ENCODE results near the gene COA6. TPM values are rescaled to one million over a fixed set of nuclear protein-coding genes. Genes with fewer than 3 reads are reported as not detected.

COA6 gene
- total and polyA plus RNA-seq, 2 experiments from 2014 or later = 67.8 to 82.9 TPM

GRCh38 chr1:234402939-234403338 is 29.7 kb downstream of the COA6 start:
- no peak overlapping the region for H3K4me3 ChIP-seq
- WGBS (ENCODE audit: low lambda C conversion rate, missing lambda C conversion rate) = 83% methylated on average over 3 of the region's 3 CpGs
- H3K27me3 ChIP-seq = no peaks in the 10 kb centered on the region
- no peaks in the 10 kb centered on the region for H3K9me3 ChIP-seq (ENCODE audit: low read depth)
- DNase-seq (ENCODE audit: low spot score) = no peak
- TF ChIP-seq, protein P1, sequence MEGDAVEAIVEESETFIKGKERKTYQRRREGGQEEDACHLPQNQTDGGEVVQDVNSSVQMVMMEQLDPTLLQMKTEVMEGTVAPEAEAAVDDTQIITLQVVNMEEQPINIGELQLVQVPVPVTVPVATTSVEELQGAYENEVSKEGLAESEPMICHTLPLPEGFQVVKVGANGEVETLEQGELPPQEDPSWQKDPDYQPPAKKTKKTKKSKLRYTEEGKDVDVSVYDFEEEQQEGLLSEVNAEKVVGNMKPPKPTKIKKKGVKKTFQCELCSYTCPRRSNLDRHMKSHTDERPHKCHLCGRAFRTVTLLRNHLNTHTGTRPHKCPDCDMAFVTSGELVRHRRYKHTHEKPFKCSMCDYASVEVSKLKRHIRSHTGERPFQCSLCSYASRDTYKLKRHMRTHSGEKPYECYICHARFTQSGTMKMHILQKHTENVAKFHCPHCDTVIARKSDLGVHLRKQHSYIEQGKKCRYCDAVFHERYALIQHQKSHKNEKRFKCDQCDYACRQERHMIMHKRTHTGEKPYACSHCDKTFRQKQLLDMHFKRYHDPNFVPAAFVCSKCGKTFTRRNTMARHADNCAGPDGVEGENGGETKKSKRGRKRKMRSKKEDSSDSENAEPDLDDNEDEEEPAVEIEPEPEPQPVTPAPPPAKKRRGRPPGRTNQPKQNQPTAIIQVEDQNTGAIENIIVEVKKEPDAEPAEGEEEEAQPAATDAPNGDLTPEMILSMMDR (IDR thresholded peaks at IDR 0.05; ENCODE audit: poor library complexity) = no peak
- TF ChIP-seq EZH2phosphoT487 (IDR thresholded peaks at IDR 0.05; ENCODE audit: low read depth, severe bottlenecking, unreplicated experiment) (no peak), EZH2 (IDR thresholded peaks at IDR 0.05; ENCODE audit: borderline replicate concordance) (no peak)
- no peaks in the 10 kb centered on the region for H4K20me1 ChIP-seq (ENCODE audit: insufficient read depth, poor library complexity, severe bottlenecking)
- H2AFZ ChIP-seq = no peak overlapping the region
- no peaks in the 10 kb centered on the region for H3K4me1 ChIP-seq (ENCODE audit: insufficient read depth)
- no peaks in the 10 kb centered on the region for H3K36me3 ChIP-seq (replicated peaks; ENCODE audit: insufficient read depth, low read depth)
- H3K27ac ChIP-seq = no peak overlapping the region
- H3K9me2 ChIP-seq (replicated peaks; ENCODE audit: insufficient read depth) = no peaks in the 10 kb centered on the region
- H3K79me2 ChIP-seq = no peaks in the 10 kb centered on the region
- H3K4me2 ChIP-seq = no peak overlapping the region

GRCh38 chr1:234405676-234406075 is 32.4 kb downstream of the COA6 start:
- Histone ChIP-seq H4K20me1 (ENCODE audit: insufficient read depth, poor library complexity, severe bottlenecking) (no peaks in the 10 kb centered on the region), H3K9me3 (ENCODE audit: low read depth) (no peaks in the 10 kb centered on the region), H3K9me2 (replicated peaks; ENCODE audit: insufficient read depth) (no peaks in the 10 kb centered on the region), H3K27me3 (no peaks in the 10 kb centered on the region), H2AFZ (no peak overlapping the region), H3K4me2 (no peak overlapping the region), H3K79me2 (no peaks in the 10 kb centered on the region), H3K4me3 (no peak overlapping the region), H3K4me1 (ENCODE audit: insufficient read depth) (no peaks in the 10 kb centered on the region), H3K27ac (no peak overlapping the region), H3K36me3 (replicated peaks; ENCODE audit: insufficient read depth, low read depth) (no peaks in the 10 kb centered on the region)
- WGBS (ENCODE audit: low lambda C conversion rate, missing lambda C conversion rate) = 76% methylated on average over 6 of the region's 6 CpGs
- TF ChIP-seq EZH2phosphoT487 (IDR thresholded peaks at IDR 0.05; ENCODE audit: low read depth, severe bottlenecking, unreplicated experiment) (no peak), EZH2 (IDR thresholded peaks at IDR 0.05; ENCODE audit: borderline replicate concordance) (no peak)
- TF ChIP-seq, protein P1 (IDR thresholded peaks at IDR 0.05; ENCODE audit: poor library complexity) = no peak
- no peak for DNase-seq (ENCODE audit: low spot score)

GRCh38 chr1:234406871-234407270 is 33.6 kb downstream of the COA6 start:
- Histone ChIP-seq H3K27me3 (no peaks in the 10 kb centered on the region), H2AFZ (no peak overlapping the region), H3K4me2 (no peak overlapping the region), H3K9me3 (ENCODE audit: low read depth) (no peaks in the 10 kb centered on the region), H3K36me3 (replicated peaks; ENCODE audit: insufficient read depth, low read depth) (no peaks in the 10 kb centered on the region), H3K79me2 (no peaks in the 10 kb centered on the region), H3K27ac (no peak overlapping the region), H3K4me3 (no peak overlapping the region), H4K20me1 (ENCODE audit: insufficient read depth, poor library complexity, severe bottlenecking) (no peaks in the 10 kb centered on the region), H3K4me1 (ENCODE audit: insufficient read depth) (no peaks in the 10 kb centered on the region), H3K9me2 (replicated peaks; ENCODE audit: insufficient read depth) (no peaks in the 10 kb centered on the region)
- TF ChIP-seq, protein P1 (IDR thresholded peaks at IDR 0.05; ENCODE audit: poor library complexity) = no peak
- no peak for TF ChIP-seq EZH2 (IDR thresholded peaks at IDR 0.05; ENCODE audit: borderline replicate concordance)
- TF ChIP-seq EZH2phosphoT487 (IDR thresholded peaks at IDR 0.05; ENCODE audit: low read depth, severe bottlenecking, unreplicated experiment) = no peak
- no peak for DNase-seq (ENCODE audit: low spot score)
- WGBS (ENCODE audit: low lambda C conversion rate, missing lambda C conversion rate) = 86% methylated on average over 4 of the region's 4 CpGs

DNA sequence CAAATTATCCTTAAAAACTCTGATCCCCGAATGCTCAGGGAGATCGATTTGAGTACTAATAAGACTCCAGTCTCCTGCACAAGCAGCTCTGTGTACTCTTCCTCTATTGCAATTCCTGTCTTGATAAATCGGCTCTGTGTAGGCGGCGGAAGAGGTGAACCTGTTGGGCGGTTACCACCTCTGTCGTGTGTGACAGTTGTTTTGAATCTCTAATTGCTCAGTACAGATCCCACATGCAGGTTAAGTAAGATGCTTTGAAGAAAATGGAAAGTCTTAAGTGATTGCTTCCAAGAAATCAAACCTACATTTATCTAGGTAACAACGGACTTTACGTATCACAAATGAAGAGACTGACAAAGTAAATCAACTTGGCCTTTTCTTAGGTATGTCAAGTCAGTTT is 35.5 kb downstream of the COA6 start:
- Histone ChIP-seq H3K4me3 (no peak overlapping the region), H3K4me1 (ENCODE audit: insufficient read depth) (no peaks in the 10 kb centered on the region), H3K27ac (no peak overlapping the region), H3K27me3 (no peaks in the 10 kb centered on the region), H4K20me1 (ENCODE audit: insufficient read depth, poor library complexity, severe bottlenecking) (no peaks in the 10 kb centered on the region), H3K36me3 (replicated peaks; ENCODE audit: insufficient read depth, low read depth) (no peaks in the 10 kb centered on the region), H3K9me2 (replicated peaks; ENCODE audit: insufficient read depth) (no peaks in the 10 kb centered on the region), H2AFZ (no peak overlapping the region), H3K79me2 (no peaks in the 10 kb centered on the region), H3K9me3 (ENCODE audit: low read depth) (no peaks in the 10 kb centered on the region), H3K4me2 (no peak overlapping the region)
- TF ChIP-seq, protein P1 (IDR thresholded peaks at IDR 0.05; ENCODE audit: poor library complexity) = no peak
- no peak for TF ChIP-seq EZH2 (IDR thresholded peaks at IDR 0.05; ENCODE audit: borderline replicate concordance)
- no peak for TF ChIP-seq EZH2phosphoT487 (IDR thresholded peaks at IDR 0.05; ENCODE audit: low read depth, severe bottlenecking, unreplicated experiment)
- DNase-seq (ENCODE audit: low spot score) = no peak
- WGBS (ENCODE audit: low lambda C conversion rate, missing lambda C conversion rate) = 95% methylated on average over 9 of the region's 9 CpGs

Data from hepatocyte (in vitro differentiated cells).